DMS 273 (cell line): ENCODE results near the gene CUX1.
"Not testable (repeated sequence)": the region's sequence is repeated elsewhere in the genome, so short reads cannot be mapped to it uniquely, and the experiment has no call there.

Source experiments
- DNase-seq: peaks from one replicate; lab custom pipeline; 2025; ENCODE audit not compliant: unreplicated experiment; lab: John Stamatoyannopoulos, UW

Gene CUX1

DNA sequence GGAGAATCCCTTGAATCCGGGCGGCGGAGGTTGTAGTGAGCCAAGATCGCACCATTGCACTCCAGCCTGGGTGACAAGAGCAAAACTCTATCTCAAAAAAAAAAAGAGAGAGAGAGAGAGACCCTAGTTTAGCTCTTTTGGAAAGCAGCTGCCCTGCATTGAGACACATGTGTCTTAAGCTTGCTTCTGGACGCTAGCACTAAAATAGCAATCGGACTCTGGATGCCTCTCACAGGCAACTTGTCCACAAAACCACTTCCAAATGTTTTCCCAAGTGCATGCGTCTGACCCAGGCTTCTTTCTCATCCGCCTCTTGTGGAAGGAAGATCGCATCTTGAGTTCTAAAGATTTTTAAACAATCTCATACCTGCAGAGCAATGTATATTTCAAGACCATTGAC, 182.7 kb downstream of the CUX1 start:
- no peak for DNase-seq

DNA sequence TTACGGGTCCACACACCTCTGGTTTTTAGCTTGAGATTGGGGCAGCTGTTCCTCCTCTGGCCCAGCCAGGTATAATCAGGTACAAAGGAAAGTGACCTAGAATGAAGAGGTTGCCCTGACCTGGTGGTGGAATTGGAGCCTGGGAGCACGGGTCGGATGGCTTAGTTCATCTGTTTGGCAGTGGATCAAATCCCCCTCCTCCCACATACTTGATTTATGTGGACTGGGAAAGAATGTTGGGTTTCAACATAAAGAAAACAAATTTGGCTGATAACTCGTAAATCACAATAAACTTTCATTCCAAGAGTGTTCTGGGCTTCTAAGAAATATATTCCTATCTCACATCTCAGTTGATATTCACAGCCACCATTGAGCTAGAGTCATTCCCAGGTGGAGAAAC, 186.8 kb downstream of the CUX1 start:
- no peak for DNase-seq

DNA sequence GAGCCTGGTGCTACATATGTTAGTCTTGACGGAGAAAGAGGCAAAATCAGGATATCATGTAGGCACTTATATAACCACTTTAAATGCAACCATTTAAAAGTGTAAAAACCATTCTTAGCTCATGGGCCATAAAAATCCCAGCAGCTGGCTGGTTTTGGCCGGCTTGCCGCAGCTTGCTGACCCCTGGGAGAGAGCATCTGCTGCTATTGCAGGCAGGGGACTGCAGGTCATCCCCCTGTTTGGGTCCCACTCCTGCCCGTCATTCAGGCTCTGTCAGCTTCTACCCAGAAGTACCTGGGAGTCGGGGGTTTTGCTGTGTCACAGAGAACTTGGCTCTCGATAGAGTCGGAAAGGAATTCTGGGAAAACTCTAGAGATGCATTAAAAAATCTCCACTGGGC, 187.4 kb downstream of the CUX1 start:
- no peak for DNase-seq

DNA sequence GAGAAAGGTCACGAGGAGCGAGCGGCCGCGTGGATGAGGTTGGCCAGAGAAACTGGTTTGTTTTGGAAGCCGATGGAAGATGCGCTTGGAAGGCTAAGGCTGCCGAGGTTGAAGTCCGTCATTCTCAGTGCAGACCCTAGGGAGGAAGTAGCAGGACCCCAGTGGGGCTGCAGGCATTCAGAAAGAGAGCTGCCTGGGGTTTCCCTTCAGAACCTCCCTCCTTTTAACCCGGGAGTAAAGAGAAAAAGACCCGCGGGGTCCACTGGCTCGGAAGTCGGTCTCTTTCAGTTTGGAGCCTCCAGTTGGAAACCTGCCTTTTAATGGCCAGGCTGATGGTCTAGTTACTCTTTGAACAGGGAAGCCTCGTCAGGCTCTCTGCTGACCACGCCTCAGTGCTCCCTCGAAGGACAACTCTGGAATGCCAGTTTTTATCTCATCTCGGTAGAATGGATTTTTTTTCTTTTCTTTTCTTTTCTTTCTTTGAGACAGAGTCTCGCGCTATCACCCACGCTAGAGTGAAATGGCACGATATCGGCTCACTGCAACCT, 188.6 kb downstream of the CUX1 start:
- no peak for DNase-seq

DNA sequence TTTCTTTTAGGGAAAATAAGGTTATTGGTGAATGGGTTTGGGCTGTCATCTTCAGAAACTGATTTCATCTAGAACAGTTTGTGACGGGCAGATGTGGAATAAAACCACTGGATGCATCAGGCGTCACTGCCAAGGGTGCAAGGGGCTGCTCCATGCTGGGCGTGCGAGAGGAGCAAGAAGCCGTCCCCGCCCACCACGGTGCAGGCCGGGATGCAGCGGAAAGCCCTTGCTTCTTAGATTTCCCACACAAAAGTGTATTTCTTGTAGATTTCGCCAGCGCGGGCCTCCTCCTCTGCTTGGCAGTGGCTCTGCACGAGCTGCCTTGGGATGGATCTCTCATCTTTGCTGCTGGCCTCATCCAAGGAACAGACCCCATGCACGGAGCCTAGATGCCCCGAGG, 189.3 kb downstream of the CUX1 start:
- no peak for DNase-seq

DNA sequence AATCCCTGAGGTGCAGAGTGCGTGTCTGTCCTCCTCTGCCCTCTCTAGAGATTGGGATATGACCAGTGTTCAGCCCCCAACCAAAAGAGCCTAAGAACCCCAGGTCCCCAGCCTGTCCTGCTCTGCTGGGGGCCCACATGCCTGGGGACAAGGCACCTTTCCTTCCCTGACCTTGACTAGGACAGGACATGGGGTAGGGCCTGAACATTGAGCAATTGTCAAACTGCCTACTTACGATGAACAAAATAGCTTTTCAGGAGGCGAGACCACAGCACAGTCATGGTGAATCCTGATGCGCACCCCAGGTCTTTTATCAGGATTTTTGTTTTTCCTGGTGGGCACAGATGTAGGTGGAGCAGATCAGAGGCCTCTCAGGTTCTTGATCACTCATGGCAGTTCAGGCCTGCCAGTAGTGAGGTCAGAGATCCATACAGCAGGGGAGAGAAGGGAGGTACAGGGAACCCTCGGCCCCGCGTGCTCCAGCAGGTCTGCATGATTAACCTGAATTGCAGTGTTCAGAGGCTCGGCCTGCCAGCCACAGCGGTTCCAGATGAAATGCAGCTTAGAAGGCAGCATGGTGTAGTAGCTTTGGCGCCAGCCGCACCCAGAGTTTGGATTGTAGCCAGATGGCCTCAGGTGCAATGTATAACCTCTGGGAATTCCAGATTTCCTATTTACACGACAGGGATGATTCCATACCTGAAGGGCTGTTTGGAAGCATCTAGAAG, 191.3 kb downstream of the CUX1 start:
- DNase-seq: no peak

DNA sequence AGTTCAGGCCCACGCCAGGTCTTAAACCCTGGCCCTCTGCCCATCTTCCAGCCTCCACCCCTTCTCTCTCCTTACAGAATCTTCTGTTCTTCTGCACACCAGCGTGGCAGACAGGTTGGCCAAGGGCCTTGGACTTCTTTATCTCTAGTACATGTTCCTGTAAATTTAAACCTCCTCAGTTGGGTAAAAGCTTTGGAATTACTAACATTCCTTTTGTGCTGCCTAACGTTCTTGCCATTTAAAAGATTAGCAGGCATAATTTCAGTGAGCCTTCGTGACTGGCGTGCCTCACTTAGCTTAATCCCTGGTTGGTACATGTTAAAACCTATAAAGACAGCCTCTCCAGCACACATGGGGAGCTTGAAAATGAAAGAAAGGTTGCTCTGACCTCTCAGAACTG, 192.2 kb downstream of the CUX1 start:
- DNase-seq: no peak

DNA sequence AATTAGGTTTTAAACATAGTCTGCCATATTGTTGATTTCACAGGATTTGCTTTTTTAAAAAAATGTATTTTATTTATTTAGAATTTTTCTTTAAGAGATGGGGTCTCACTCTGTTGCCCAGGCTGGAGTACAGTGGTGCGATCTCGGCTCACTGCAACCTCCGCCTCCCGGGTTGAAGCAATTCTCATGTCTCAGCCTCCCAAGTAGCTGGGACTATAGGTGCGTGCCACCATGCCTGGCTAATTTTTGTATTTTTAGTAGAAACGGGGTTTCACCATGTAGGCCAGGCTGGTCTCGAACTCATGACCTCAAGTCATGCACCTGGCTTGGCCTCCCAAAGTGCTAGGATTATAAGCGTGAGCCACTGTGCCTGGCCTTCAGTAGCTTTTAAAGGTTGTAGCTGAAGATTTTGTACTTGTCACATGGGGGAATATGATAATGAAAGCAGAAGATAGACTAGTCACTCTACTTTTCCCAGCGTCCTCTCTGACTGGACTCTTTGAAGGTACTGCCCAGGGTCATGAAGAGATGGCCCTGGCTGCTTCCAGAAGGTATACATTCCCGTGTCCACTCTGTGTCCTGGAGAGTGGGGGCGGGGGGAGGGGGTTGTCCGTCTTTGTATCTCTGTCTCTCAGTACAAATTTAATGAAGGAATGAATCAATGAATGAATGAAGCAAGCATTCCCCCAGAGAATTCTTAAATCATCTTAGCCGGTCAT, 194.8 kb downstream of the CUX1 start:
- not testable (repeated sequence) for DNase-seq

DNA sequence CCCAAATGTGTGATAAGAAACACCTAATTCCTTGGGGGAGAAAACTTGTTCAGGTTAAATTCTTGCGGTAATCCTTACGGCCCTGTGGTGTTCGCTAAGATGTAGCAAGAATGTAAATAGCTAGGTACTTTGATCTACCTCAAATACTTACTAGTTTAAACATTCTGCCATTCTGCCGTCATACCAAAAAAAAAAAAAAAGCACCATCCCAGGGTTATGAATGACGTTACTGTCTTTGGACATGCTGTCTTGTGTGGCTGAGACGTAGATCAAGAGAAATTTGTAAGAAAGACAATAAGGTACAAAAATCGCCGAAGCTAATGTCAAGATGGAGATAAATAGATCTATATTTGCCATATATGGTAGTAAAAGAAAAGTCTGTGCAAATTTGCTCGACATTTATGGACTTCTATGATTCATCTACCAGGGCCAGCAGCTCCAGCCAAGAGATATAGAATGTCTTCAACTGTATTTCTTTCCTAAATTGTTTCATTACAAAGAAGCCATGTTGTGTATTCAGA, 195.6 kb downstream of the CUX1 start:
- DNase-seq: no peak

DNA sequence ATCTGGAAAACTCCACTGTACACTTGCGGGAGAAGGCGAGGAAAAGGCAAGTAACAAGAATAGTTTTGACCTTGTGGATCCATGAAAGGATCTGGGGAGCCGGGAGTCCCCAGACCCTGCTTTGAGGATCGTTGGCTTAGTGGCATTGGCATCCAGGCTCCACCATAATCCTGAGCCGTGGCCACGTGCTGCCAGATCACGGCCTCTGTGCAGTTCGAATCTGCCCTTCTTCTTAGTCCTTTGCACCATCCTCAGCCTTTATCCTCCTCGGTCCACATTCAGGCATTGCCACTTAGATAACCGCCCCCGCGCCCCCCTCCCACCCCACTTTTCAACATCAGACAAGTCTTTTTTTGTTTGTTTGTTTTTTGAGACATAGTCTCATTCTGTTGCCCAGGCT, 201.4 kb downstream of the CUX1 start:
- DNase-seq: no peak

DNA sequence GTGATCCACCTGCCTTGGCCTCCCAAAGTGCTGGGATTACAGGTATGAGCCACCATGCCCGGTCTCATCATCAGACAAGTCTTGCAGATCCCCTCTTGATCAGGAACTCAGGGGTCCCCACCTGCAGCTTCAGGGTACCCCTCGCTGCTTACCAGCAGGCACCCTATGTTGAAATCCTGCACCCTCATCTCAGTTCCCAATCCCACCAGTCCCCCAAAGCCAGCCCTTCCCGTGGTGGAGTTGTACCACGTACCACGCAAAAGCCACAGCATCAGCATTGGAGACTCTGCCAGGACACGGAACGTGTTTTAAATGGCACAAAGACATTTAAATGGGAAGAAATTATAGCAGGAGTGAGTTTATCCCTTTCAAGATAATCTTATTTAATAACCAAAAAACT, 202.0 kb downstream of the CUX1 start:
- no peak for DNase-seq

DNA sequence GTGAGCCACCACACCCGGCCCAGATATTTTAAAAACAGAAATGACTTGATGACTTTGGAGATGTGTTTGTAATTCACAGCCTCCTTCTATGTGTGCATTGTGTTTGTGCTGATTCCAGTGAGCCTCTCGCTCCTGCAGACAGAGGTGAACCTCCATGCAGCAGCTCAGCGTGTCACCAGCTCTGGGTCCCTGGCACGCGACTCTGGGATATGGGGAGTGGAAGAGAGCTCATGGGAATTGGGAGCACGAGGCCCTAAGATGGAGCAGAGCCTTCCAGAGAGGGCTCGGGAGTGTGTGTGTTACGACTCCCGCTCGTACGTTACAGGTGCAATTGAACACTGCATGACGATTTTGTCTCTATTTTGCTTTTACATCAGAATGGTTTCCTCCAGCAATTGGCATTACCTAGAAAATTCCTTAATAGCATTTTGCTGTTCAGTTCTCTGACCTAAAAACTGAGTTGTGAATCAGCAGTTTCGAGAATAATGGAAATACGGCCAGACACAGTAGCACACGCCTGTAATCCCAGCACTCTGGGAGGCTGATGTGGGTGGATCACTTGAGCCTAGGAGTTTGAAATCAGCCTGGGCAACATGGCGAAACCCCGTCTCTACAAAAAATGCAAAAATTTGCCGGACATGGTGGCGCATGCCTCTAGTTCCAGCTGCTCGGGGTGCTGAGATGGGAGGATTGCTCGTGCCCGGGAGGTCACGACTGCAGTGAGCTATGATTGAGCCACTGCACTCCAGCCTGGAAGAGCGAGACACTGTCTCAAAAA, 204.6 kb downstream of the CUX1 start:
- no peak for DNase-seq

DNA sequence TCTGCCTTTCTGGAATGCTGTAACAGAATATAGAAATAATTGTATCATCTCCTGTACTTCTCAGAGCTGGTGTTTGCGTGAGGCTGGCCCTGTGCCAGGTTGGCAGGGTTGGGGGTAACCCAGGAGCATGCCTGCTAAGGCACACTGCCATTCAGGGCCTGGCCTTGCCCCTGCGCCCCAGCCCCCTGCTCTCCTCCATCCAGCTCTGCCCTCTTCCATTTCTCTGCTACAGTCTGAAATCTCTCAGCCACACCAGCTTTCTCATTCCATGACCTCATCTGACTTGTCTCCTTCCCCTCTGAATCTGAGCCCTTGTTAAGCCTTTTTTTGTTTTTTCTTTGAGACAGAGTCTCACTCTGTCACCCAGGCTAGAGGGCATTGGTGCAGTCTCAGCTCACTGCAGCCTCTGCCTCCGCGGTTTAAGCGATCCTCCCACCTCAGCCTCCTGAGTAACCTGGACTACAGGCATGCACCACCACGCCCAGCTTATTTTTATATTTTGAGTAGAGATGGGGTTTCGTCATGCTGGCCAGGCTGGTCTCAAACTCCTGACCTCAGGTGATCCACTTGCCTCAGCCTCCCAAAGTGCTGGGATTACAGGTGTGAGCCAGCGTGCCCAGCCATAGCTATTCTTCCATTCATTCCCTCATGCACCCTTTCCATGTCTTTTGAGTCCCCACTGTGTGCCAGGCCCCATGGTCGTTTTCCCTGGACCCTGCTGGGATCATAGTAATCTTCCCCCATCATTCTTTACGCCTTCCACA, 206.8 kb downstream of the CUX1 start:
- DNase-seq: no peak

DNA sequence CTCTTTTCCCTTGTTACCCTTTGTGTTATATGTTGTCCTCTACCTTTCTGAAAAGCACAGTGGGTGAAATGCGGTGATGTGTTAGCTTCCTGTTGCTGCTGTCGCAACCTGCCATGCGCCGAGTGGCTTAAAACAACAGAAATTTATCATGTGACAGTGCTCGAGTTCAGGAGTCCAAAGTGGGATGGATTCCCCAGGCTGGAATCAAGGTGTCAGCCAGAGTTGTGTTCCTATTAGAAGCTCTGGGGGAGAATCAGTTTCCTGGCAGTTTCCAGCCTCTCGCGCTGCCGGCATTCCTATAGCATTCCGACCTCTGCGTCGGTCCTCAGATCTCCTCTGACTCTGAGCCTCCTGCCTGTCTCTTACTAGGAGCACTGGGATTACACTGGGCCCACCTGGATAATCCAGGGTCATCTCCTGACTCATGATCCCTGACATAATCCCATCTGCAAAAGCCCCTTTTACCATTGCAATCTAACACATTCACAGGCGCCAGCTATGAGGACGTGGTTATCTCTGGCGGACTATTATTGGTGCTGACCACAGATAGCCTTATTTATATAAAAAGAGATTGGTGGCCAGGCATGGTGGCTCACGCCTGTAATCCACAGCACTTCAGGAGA, 207.5 kb downstream of the CUX1 start:
- DNase-seq: no peak

DNA sequence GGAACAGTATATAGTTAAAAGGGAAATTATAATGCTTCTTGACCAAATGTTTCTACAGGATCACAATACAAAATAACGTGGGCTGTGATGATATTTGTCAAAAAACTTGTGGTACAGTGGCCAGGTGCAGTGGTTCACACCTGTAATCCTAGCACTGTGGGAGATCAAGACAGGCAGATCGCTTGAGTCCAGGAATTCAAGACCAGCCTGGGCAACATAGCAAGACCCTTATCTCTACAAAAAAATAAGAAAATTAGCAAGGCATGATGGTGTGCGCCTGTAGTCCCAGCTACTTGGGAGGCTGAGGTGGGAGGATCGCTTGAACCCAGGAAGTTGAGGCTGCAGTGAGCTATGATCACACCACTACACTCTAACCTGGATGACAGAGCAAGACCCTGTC, 208.4 kb downstream of the CUX1 start:
- not testable (repeated sequence) for DNase-seq

DNA sequence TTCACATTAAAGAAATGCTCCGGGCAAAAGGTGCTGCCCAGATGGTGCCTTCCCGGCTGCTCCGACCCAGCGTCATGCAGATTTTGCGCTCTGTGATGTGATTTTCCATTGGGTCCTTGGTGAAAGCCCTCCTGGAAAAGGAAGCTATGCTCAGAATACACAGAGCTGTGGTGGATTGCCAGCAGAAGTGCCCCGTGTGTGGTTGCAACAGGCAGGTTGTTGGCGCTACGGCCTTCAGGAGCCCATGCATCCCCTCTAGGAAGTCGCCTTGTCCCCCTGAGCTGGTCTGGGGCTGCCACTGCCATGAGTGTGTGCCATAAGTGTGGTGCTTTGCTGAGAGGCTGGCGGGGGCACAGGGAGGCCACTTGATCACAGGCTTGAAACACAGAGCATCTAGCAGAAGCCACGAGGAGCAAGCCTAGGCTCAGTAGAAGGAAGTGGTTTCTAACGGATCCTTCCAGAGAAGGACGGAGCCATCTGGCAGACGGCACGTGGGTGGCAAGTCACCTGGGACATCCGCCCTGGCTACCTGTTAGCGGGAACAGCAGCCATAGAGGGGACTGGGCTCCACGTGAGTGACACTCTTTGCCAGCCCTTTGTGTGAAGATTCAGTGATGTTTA, 210.9 kb downstream of the CUX1 start:
- DNase-seq: no peak

DNA sequence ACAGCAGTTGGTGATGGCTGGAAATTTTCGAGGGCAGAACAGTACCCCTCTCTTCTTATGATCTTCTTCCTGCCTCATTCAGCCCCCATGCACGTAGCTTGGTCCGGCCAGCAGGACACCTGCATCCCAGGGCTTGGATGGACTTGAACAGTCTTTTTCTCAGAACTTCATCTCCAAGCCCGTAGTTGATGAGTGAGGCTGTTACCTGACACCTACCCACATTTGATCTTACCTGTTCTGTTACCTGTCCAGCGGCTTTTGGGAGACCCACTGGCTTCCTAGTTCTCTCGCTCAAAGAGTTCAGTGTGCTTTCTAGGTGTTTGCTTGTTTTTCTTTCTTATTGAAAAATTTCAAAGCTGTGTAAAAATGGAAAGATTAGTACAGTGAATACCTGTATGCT, 212.2 kb downstream of the CUX1 start:
- no peak for DNase-seq

DNA sequence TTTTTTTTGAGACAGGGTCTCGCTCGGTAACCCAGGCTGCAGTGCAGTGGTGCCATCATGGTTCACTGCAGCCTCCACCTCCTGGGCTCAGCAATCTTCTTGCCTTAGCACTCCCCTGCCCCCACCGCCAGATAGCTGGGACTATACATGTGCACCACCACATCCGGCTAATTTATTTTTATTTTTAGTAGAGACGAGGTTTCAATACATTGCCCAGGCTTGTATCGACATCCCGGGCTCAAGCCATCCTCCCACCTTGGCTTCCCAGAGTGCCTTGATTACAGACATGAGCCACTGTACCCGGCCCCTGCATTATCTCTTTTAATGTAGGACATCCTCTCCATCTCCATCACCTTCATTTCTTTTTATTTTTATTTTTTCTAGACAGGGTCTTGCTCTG, 213.3 kb downstream of the CUX1 start:
- DNase-seq: no peak

DNA sequence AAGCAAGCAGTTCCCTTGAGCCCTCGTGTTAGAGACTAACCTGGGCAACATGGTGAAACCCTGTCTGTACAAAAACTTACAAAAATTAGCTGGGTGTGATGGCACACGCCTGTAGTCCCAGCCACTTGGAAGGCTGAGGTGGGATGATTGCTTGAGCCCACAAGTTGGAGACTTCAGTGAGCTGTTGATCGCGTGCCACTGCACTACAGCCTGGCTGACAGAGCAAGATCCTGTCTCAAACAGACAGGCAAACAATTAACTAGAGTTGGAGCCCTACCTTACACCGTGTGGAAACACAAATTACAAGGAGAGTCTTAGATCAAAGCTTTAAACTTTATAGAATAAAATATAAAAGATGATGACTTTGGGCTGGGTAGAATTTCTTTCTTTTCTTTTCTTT, 219.5 kb downstream of the CUX1 start:
- DNase-seq: no peak

DNA sequence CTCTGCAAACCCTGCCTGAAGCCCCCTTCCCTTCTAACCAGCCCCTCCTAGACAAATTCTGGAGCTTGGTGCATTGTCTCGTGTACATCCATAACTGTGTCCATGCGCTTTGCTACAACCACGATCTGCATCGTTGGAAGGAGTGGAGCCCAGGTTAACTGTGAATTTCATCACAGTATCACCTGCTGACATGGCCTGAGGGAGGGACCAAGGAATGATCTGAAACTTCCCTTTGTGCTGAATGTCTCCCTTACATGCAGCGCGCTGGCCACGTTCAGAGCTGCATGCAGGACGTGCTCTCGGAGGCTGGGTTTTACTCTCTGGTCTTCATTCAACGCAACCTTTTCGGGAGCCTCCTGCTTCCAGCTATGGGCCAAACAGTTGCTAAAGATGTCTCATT, 222.3 kb downstream of the CUX1 start:
- DNase-seq: no peak
